GM19397 (cell line): Measurements from ENCODE around the gene GOLGA1.
"Not testable (repeated sequence)": the region's sequence is repeated elsewhere in the genome, so short reads cannot be mapped to it uniquely, and the experiment has no call there.

ENCODE experiments used
- ATAC-seq: cut with Tn5 transposase; IDR thresholded peaks from one replicate; pipeline ENCODE4 v1.9.1; 2021; ENCODE audit warnings: mild to moderate bottlenecking, moderate library complexity; ENCODE audit not compliant: unreplicated experiment

Gene GOLGA1

DNA sequence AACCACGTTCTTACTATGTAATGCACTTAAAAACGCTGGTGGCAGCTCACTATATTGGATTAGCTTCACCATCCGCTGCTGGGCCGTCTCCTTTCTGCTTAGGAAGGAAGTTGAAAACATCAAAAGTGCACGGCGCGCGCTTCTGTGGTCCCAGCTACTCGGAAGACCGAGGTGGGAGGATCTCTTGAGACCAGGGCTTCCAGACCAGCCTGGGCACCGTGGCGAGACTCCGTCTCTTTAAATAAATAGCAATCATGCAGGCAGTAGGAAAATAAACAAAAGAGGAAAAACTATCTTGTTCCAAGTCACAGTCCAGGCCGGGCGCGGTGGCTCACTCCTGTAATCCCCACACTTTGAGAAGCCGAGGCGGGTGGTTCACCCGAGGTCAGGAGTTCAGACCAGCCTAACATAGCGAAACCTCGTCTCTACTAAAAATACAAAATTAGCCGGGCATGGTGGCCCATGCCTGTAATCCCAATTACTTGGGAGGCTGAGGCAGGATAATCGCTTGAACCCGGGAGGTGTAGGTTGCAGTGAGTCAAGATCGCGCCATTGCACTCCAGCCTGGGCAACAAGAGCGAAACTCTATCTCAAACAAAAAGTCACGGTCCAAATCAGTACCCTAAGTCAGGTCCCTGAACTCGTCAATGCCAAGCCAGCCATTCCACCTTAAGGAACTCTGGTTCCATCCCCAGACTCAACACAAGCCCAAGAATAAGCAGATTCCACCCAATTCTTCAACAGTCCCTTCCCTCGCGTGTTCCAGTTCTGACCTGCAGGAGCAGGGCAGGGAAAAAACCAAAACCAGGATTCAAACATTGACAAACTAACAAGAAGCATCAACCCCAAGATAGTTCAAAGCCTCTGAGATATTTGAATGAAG is 1.0 kb upstream of the GOLGA1 start:
- peak; percentile 24 for ATAC-seq

DNA sequence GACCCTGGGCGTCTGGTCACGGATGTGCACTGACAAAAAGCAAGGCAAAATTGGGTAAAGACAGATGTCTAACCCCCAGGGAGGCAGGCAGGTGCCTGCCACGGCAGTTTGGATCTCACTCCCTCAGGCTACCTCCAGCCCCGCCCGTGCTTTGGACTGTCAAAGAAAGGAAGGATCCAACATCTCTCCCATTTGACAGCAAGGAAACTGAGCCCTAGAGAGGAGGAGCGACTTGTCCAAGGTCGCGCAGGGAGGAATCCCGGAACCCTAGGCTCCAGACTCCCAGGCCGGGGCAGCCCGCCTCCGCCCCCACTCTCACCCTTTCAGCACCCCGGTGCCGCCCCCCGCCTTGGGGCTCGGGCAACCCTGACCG is 376 bp downstream of the GOLGA1 start:
- peak; percentile 42 for ATAC-seq

DNA sequence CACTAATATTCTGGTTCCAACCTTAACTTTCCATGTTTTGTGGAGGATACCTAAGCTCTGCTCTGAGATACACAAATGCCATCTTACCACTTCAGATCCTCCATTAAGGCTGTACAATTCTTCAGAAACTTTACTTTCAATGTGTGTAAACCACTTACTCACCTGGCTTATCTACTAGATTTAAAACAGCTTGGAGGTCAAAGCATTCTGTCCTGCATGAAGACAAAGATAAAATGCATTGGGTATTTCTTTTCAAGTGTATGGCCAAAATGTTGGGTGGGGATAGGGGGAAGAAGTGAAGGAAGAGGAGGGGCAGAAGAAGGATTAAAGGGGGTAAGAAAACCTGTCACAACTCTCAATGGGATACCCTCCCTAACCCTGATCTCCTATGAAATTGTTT is 939 bp downstream of the GOLGA1 start:
- no peak for ATAC-seq

DNA sequence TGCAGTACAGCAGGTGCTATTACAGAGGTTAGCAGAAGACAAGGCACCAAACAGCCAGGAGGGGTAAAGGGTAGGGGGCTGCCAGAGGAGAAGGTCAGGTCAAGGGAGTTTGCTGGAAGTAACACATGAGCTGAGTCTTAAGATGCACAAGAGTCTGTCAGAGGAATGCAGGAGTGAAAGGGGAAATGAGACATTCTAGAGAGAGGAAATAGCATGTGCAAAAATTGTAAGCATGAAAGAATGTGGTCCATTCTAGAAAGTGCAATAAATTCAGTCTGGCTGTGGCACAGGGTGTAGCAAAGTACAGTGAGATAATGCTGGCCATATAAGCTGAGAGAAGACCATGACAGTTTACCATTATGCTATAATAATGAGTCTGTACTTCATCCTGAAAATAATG is 6.6 kb downstream of the GOLGA1 start:
- no peak for ATAC-seq

DNA sequence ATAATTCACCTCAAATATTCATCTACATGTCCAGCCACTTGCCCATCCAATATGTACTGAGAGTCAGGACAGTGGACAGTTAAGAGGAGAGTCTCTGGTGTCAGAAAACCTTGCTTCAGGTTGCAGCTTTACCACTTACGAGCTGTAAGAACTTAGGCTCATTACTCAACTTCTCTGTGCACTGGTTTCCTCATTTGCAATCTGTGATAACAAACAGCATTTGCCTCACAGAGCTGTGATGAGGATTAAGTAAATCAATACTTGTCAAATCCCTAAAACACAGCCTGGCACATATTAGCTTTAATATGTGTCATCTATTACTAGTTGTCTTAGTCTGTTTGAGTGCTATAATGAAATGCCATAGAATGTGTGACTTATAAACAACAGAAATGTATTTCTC is 8.6 kb downstream of the GOLGA1 start:
- ATAC-seq, result no peak

DNA sequence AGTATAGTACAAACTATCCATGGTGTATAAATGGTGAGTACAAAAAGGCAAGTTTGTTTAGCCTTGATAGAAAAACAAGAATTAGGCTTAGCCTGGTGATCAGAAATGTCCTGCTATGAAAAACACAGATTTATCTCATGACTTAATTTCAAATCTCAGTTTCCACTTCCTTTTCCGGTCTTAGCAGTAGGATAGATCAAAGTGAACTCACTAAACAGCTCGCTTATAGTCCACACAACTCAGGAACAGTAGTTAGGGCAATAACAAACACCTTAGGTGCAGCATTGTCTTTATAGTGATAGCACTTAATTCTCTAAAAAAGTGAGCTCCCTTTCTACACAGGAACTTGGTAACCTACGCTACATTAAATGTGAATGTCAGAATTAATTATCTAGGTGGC is 11.4 kb downstream of the GOLGA1 start:
- no peak for ATAC-seq

DNA sequence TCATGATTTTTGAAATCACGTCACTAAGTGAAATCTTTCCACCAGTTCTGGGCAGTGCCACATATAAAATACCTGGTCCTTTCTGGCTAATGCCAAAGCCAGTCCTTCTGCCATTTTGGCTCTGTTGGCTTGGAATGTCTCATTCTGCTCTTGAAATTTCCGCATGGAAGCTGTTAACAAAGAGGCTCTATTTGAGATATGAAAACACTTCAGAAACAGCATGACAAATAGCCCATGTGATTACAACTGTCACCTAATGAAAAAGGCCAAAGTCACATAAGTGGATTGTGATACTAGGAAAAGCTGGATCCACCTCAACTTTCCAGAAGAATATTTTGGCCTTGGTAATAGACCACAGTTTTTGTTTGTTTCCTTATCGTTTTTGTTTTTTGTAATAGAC is 12.8 kb downstream of the GOLGA1 start:
- no peak for ATAC-seq

DNA sequence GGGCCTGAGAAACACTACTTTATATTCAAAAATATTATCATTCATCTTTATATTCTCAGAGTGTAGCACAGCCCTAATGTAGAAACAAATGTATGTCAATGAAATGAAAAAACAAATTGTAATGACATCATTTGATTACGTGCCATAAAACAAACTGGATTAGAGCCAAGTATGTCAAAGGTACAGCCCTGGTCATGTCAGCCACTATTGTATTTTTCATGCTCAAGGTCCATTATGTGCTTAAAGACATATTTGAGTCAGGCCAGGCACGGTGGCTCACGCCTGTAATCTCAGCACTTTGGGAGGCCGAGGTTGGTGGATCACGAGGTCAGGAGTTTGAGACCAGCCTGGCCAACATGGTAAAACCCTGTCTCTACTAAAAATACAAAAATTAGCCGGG is 20.5 kb downstream of the GOLGA1 start:
- not testable (repeated sequence) for ATAC-seq

DNA sequence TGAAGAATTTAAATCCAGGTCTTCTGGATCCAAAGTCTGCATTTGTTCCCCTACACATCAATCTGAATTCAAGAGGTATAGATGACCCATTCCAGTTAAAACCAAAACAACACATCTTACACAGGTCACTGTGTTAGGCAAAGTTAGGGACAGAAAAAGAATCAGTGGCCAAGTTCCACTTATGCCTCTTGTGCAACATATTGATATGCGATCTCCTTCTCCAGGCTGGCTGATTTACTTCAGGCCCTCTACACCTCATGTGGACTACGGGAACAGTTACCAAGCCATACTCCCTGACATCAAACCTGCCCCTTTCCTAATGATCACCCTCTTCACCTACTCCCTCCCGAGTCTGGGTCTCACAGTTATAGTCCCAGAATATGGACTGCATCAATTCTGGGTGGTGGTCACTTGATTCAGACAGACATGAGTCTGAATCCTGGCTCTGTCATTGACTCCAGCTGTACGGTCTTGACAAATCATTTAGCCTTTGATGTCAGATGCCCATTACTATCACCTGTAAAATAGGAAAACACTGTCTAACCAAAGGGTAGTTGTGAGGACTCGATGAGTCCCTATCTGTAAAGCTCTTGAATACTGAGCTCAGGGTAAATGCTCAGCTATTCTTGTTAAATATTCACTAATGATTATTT is 26.0 kb downstream of the GOLGA1 start:
- ATAC-seq, result no peak

DNA sequence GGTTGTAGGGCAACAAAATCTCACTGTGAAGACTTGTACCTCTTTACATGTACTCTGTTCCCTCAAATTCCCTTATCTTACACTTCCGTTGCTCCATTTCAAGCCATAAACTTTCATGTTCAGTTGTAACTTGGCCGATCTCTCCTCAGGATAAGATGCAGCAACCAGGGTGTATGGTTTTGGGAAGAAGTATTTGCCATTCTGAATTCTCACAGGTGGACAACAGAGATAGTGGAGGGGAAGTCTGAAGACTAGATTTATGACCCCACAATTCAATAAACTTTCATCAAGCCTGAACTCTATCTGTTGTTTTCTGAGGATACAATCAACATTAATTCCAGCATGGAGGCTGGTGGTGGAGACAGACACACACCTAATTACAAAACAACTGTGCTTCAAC is 27.5 kb downstream of the GOLGA1 start:
- ATAC-seq, result no peak

DNA sequence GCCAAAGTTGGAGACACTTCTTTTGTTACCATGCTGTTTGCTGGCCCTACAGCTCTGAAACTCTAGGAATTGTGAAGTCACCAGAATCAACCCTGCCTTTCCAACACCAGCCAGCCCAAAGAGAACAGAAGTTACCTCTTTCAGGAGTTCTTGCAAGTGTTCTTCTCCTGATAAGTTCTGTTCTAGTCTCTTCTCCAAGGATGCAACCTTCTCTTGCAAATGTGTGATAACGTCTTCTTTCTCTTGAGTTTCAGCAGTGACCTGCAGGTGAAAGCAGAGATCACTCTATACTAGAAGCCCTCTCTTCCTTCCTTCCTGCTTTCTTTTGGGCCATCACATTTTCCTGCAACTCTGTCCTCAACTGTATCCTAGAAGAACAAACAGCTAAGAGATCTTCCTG is 29.1 kb downstream of the GOLGA1 start:
- no peak for ATAC-seq

DNA sequence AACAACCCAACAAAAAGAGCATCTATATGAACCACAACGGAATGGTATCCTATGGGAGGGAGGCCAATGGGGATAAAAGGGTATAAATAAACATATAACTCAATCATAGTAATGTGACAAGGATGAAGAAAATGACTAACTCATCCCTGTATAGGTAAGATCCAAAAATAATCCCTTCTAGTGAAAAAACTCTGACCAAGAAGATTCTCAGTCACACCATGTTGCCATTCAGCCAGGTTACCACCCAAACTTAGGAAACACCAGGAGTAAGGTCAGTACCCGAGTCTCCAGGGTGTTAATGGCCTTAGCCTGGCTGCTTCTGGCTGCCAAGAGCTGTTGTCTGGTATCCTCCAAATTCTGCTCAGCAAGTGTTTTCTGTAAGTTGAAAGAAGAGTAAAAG is 32.8 kb downstream of the GOLGA1 start:
- no peak for ATAC-seq

DNA sequence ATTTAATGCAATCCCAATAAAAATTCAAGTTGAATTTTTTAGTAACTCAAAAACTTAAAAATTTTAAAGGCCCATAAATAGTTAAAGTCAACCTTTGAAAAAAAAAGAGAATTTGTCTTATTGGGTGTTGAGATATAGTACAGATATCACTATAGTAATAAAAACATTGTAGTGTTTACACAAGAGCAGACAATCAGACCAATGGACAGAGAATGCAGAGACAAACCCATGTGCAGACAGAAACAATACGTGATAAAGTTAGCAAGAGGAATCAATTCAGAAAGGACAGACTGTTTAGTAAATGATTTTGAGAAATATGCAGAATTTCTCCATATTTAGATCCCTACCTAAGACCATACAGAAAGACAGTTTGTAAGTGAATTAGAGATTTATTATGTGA is 33.9 kb downstream of the GOLGA1 start:
- no peak for ATAC-seq

DNA sequence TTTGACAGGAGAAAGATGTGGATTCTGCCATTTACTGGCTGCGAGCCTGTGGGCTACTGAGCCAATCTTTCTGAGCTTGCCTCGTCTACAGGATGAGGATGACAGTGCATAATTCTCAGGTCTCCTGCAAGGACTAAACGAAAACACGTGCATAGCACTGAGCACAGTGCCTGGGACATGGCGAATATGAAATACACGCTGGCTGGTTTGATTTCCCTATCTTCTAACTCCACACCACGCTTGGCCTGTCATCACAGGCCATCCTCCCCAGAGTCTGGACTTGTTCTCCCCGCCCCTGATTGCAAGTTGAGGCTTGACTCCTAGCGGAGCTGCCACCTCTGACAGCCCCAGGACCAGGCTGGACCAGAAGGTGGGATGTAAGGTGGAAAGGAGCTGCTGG is 41.0 kb downstream of the GOLGA1 start:
- no peak for ATAC-seq

DNA sequence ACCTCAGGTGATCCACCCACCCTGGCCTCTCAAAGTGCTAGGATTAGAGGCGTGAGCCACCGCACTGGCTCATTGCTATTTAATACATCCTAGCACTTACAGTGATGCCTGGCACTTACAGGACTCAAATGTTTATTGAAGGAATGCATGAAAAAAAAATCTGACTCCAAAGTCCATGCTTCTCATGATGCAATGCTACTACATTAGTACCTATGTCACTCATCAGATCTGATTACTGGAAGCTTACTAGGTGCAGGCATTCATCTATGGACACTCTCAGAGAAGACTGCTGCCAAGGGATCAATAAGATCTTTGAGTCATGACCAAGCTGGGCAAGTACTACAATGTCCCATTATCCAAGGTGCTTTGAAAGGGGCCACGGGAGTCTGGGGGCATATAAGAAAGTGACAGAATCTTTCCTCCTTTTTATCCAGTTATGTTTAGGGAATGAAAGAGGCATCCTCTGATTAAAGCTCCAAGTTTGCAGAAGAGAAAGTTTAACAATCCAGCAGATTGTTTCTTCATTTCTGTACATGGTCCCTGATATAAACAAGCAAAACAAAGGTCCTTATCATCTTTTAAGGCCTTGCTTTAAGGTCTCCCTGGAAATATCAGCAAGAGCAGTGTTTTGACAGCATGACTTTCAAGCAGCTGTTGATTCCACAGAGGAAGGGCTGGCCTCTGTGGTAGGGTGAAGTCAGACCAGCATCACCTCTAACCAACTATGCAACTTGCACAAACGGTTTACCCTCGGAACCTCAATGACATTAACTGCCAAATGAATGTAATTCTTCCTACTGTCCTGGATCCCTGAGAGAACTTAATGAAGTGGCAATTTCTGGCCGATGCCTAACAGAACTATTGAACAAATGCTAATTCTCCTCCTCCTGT is 43.1 kb downstream of the GOLGA1 start:
- no peak for ATAC-seq

DNA sequence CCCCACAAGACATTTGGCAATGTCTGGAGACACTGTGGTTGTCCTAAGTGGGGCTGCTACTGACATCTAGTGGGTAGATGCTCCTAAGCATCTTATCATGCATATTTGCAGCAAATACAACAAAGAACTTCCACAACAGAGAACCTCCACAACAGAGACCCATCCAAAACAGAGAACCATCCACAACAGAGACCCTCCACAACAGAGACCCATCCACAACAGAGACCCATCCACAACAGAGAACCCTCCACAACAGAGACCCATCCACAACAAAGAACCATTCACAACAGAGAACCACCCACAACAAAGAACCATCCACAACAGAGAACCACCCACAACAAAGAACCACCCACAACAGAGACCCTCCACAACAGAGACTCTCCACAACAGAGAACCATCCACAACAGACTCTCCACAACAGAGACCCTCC is 46.1 kb downstream of the GOLGA1 start:
- ATAC-seq, result no peak

DNA sequence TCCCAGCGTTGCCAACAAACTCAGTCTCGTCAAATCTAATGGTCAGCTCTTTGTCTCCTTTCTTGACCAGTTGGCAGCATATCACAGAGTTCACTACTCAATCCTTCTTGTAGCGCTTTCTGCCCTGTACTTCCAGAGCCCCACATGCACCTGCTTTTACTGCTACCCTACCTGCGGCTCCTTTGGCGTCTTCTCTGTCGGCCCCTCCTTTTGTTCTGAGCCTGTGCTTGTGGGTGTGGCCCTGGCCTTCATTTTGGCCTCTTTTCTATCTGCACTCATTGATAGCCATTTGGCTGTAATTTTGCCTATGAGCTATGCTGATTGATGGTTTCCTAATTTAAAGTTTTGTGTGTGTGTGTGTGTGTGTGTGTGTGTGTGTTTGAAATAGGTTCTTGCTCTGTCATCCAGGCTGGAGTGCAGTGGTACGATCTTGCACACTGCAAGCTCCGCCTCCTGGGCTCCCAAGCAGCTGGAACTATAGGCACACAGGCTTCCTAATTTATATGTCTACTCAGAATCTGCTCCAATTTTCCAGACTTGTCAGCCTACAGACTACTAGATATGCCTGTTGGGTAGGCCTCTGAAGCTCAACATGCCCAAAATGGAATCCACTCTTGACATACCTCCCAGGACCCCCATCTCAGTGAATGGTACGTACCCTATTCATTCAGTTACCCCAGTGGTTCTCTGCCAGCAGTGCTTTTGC is 46.7 kb downstream of the GOLGA1 start:
- no peak for ATAC-seq

DNA sequence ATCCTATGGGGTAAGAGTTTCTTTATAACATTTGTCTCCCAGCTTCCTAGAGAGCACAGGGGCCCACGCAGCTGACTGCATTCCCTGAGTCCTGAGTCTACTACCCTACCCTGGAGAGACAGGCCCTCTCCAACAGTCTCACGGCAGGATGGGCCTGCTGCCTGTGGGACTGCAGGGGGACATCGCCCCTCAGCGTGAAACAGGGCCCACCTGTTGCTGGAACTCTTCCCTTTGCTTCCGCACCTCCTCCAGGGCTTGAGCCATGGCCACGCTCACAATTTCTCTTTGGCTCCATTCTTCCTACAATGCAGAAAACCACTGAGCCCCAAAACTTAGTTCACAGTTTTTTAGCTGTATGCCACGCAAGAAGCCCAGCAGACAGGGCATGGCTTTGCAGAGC is 50.7 kb downstream of the GOLGA1 start:
- ATAC-seq, result no peak

DNA sequence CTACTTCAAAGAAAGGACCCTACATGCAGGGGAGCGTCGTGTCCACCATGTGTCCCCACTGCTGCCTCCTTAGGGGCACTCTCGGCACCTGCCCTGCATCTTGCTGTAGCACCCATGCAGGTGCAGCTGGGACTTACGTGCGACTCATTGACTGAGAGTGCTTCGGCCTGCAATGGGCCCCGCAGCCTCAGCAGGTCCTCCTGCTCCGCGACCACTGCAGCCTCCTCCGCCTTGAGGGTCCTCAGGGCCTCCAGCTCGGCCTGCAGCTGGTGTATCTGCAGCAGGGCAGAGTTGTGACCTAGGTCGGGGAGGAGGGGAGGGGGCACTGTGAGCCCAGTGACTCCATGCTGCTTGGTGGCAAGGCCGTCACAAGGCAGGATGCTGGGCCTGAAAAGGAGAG is 51.9 kb downstream of the GOLGA1 start:
- ATAC-seq, result no peak

DNA sequence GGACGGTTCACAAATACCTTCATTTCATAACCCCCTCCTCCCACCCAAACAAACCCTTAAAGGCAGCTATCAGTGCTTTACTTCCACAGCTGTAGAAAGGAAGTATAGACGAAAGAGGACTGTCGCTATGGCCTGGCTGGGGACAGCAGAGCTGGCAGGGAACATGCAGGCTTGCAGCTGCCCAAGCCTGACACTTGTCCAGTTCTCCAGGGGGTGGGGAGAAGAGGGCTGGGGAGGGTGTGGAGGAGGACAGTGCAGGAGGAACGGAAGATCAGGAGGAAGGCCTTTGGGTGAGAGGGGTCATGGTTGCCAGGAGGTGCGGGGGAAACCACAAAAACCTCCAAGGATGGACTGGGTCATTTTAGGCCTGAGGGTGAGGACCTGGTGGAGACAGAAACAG is 53.1 kb downstream of the GOLGA1 start:
- ATAC-seq, result no peak
